Cardiac muscle cell (in vitro differentiated cells and primary cell): Measurements from ENCODE around the gene PRKCSH. TPM values are rescaled to one million over a fixed set of nuclear protein-coding genes. Genes with fewer than 3 reads are reported as not detected.

Experiments
- DNase-seq, 2 donors: peaks; one replicate each; pipeline versions ENCODE4 v3.0.0 to v3.0.0-alpha.2; 2010 to 2017; ENCODE audit warnings: low read depth in 1 of 2, low spot score in 1 of 2
- H3K27ac ChIP-seq: fragments of 200-600 bp; sonication (generic); 2 replicates; pipeline ENCODE4 v1.5.1; 2016
- H3K27me3 ChIP-seq: fragments of 200-600 bp; sonication (generic); 2 replicates; pipeline ENCODE4 v1.6.0; 2016; ENCODE audit warnings: control low read depth
- H3K36me3 ChIP-seq: fragments of 200-600 bp; sonication (generic); 2 replicates; pipeline ENCODE4 v1.5.1; 2016; ENCODE audit warnings: control low read depth
- H3K4me1 ChIP-seq: fragments of 200-600 bp; sonication (generic); 2 replicates; pipeline ENCODE4 v1.8.1; 2017; ENCODE audit warnings: low read depth, mild to moderate bottlenecking, mixed run types
- H3K4me3 ChIP-seq: fragments of 200-600 bp; sonication (generic); 2 replicates; pipeline ENCODE4 v1.5.1; 2016; ENCODE audit warnings: mild to moderate bottlenecking
- H3K9me3 ChIP-seq: fragments of 200-600 bp; sonication (generic); 2 replicates; pipeline ENCODE4 v1.5.1; 2017; ENCODE audit warnings: low read depth, mild to moderate bottlenecking, control low read depth
- CTCF ChIP-seq: IDR thresholded peaks from 2 replicates; pipeline ENCODE4 v1.5.1; 2012; ENCODE audit warnings: low read depth, mild to moderate bottlenecking, low read length
- polyA plus RNA-seq: library from polyadenylated mRNA; unstranded; fragments of >200 nt; fragmentation: Nextera tagmentation; extraction: Ambion mirVana; gene quantifications from 2 replicates; pipeline ENCODE4 v1.2.1, GENCODE V29; 2016
- total RNA-seq: library from RNA; depleted of rRNA; stranded (reverse); fragments of >200 nt; gene quantifications from 2 replicates; pipeline ENCODE4 v1.2.3, GENCODE V29; 2016

PRKCSH gene
- total RNA-seq (122 and 151 TPM in 2 replicates), polyA plus RNA-seq (135 and 162 TPM in 2 replicates)

- TF ChIP-seq CTCF, result peak; percentile 85
Measured at GRCh38 chr19:11435057-11435832, at the start of gene PRKCSH, which contains the start of gene ODAD3. PRKCSH (plus strand) TSS chr19:11435635; CDS start chr19:11436118, 483 bp downstream. ODAD3 (minus strand) TSS chr19:11435121; CDS start chr19:11435016, 105 bp downstream.

GRCh38 chr19:11387162-11388034, 48.0 kb upstream of the PRKCSH start:
- no peaks in the 10 kb centered on the region for H3K9me3 ChIP-seq
- no peaks in the 10 kb centered on the region for H3K36me3 ChIP-seq
- no peak for TF ChIP-seq CTCF
- no peaks in the 10 kb centered on the region for H3K27me3 ChIP-seq
- H3K4me3 ChIP-seq, result no peak overlapping the region
- no peak overlapping the region for H3K27ac ChIP-seq
- no peak for DNase-seq
- peaks cover 7% of the 10 kb centered on the region for H3K4me1 ChIP-seq

More at GRCh38 chr19:11435057-11435832, at the start of gene PRKCSH, which contains the start of gene ODAD3:
- Histone ChIP-seq H3K4me3 (peak within 1 kb of the TSS; percentile 52), H3K27ac (peak within 1 kb of the TSS; percentile 82), H3K4me1 (peaks cover 9% of the 10 kb centered on the region), H3K27me3 (no peaks in the 10 kb centered on the region), H3K36me3 (peaks cover 13% of the 10 kb centered on the region), H3K9me3 (no peaks in the 10 kb centered on the region)
- peak; percentile 100 for DNase-seq

GRCh38 chr19:11390359-11390758, 45.1 kb upstream of the PRKCSH start:
- no peak for DNase-seq
- TF ChIP-seq CTCF, result no peak
- H3K4me1 ChIP-seq, result no peaks in the 10 kb centered on the region
- no peak overlapping the region for H3K27ac ChIP-seq
- no peaks in the 10 kb centered on the region for H3K27me3 ChIP-seq
- H3K36me3 ChIP-seq, result no peaks in the 10 kb centered on the region
- H3K4me3 ChIP-seq, result no peak overlapping the region
- H3K9me3 ChIP-seq, result no peaks in the 10 kb centered on the region

GRCh38 chr19:11390933-11391680, 44.3 kb upstream of the PRKCSH start:
- no peak overlapping the region for H3K27ac ChIP-seq
- no peak for DNase-seq

More at GRCh38 chr19:11390933-11391680, 44.3 kb upstream of the PRKCSH start:
- H3K4me1 ChIP-seq, result no peaks in the 10 kb centered on the region
- H3K27me3 ChIP-seq, result no peaks in the 10 kb centered on the region
- TF ChIP-seq CTCF, result no peak
- H3K4me3 ChIP-seq, result no peak overlapping the region
- H3K36me3 ChIP-seq, result no peaks in the 10 kb centered on the region
- no peaks in the 10 kb centered on the region for H3K9me3 ChIP-seq
